ENCODE measurements around the gene LCE1C.

GRCh38 chr1:152756872-152757271 lies 49.6 kb downstream of the LCE1C start:
- TF ChIP-seq, protein P1, sequence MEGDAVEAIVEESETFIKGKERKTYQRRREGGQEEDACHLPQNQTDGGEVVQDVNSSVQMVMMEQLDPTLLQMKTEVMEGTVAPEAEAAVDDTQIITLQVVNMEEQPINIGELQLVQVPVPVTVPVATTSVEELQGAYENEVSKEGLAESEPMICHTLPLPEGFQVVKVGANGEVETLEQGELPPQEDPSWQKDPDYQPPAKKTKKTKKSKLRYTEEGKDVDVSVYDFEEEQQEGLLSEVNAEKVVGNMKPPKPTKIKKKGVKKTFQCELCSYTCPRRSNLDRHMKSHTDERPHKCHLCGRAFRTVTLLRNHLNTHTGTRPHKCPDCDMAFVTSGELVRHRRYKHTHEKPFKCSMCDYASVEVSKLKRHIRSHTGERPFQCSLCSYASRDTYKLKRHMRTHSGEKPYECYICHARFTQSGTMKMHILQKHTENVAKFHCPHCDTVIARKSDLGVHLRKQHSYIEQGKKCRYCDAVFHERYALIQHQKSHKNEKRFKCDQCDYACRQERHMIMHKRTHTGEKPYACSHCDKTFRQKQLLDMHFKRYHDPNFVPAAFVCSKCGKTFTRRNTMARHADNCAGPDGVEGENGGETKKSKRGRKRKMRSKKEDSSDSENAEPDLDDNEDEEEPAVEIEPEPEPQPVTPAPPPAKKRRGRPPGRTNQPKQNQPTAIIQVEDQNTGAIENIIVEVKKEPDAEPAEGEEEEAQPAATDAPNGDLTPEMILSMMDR (IDR thresholded peaks at IDR 0.05) = no peak
- no peak for TF ChIP-seq POLR2A (IDR thresholded peaks at IDR 0.05)
- TF ChIP-seq EP300 (IDR thresholded peaks at IDR 0.05) = no peak
